CD4-positive, alpha-beta T cell treated with Interleukin-2 at 100 ng/mL for 4 hours (primary cell): Measurements from ENCODE around the gene DCAKD.

Source experiments
- DNase-seq: peaks from one replicate; pipeline ENCODE4 v3.0.0-alpha.2; 2020; ENCODE audit warnings: low spot score

The DCAKD gene

GRCh38 chr17:45030733-45031132 is 20.7 kb downstream of the DCAKD start:
- no peak for DNase-seq

- DNase-seq, result no peak
Measured at GRCh38 chr17:45029758-45030423, 21.5 kb downstream of the DCAKD start.

DNA sequence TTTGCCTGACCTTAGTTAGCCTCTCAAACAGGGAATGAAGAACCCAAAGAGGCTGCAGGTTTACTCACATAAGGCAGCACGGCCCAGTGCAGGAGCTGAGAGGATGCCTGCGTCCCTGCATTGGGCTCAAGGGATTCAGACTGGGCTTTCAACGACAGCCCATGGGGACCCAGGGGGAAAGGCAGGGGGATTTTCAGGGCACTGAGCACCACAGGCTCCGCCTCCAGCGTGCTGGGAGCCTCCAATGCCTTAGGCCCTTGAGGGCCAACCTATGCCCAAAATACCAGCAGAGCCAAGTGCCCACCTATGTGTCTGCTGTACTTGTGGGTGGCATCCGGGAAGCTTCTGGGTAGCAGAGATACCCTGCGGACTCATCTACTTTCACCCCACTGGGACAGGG is 22.3 kb downstream of the DCAKD start:
- no peak for DNase-seq

- no peak for DNase-seq
Measured at GRCh38 chr17:45022655-45023339, 28.6 kb downstream of the DCAKD start.

- DNase-seq, result no peak
Measured at GRCh38 chr17:45022288-45022648, 29.2 kb downstream of the DCAKD start.

- peak; percentile 55 for DNase-seq
Measured at GRCh38 chr17:45021607-45022287, 29.7 kb downstream of the DCAKD start.

- DNase-seq, result no peak
Measured at GRCh38 chr17:45020354-45021138, 30.9 kb downstream of the DCAKD start.

DNA sequence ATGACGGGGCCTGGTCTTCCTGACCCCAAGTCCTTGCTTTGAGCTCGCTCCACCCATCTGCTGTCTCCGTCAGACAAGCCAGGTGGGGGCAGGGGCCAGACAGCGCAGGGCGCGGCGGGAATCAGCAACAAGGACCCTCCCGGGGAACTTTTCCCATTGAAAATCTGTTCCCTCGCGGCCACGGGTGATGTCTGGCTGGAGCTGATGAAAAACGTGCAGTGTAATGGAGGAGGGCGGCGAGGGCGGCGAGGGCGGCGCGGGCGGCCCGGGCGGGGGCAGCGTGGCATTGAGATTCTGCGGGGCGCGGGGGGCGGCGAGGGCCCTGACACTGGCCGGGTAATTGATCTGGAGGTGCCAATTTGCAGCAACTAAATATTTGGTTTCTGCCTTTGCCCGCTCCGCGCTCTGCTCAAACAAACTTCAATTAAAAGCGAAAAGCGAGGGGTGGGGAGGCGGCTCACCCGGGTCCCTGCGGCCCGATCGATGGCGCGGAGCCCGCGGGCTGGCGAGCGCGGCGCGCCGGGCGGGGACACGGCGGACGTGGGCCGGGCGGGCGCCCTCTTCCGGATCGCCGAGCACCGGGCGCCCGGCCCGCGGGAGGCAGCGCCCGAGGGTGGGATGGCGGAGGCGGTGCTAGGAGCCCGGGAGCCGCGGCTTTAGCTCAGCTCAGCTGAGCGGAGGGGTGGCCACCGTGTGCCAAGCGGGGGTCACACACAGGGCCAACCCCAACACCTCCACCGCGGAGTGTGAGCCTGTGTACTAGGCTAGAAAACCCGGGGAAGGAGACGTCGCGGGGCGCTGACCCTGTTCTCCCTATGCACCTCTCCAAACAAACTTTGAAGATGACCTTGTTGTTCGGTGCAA is 32.4 kb downstream of the DCAKD start:
- DNase-seq, result peak; percentile 31

GRCh38 chr17:45018514-45018847 is 33.0 kb downstream of the DCAKD start:
- no peak for DNase-seq

DNA sequence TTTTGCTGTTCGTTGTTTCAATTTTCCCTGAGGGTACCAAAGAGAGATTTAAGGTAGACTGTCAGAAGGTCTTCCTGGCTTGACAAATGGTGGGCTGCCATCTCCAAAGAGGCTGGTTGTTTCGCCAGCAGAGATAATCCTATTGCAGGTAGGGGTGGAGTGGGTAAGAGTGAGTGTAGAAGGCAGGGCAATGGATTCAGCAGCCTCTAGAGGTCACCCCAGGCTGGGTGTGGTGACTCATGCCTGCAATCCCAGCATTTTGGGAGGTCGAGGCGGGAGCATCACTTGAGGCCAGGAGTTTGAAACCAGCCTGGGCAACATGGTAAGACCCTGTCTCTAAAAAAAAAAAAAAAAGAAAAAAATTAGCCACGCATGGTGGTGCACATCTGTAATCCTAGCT is 34.6 kb downstream of the DCAKD start:
- DNase-seq, result no peak

- no peak for DNase-seq
Measured at GRCh38 chr17:45016237-45016636, 35.2 kb downstream of the DCAKD start.

- no peak for DNase-seq
Measured at GRCh38 chr17:45013021-45013997, 38.1 kb downstream of the DCAKD start.

DNA sequence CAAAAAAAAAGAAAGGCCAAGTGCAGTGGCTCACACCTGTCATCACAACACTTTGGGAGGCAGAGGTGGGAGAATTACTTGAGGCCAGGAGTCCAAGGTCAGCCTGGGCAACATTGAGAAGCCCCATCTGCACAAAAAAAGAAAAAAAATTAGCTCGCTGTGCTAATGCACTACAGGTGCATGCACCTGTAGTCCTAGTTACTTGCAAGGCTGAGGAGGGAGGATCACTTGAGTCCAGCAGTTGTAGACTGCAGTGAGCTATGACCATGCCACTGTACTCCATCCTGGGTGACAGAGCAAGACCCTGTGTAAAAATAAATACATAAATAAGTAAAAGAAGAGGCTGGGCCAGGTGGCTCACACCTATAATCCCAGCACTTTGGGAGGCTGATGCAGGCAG is 39.7 kb downstream of the DCAKD start:
- DNase-seq, result no peak

GRCh38 chr17:45009676-45010467 is 41.6 kb downstream of the DCAKD start:
- DNase-seq, result no peak

GRCh38 chr17:45008216-45008615 is 43.2 kb downstream of the DCAKD start:
- DNase-seq, result no peak

GRCh38 chr17:45006927-45007461 is 44.4 kb downstream of the DCAKD start:
- no peak for DNase-seq

- DNase-seq, result no peak
Measured at GRCh38 chr17:45005700-45006099, 45.7 kb downstream of the DCAKD start.

- DNase-seq, result no peak
Measured at GRCh38 chr17:45004388-45004787, 47.0 kb downstream of the DCAKD start.

DNA sequence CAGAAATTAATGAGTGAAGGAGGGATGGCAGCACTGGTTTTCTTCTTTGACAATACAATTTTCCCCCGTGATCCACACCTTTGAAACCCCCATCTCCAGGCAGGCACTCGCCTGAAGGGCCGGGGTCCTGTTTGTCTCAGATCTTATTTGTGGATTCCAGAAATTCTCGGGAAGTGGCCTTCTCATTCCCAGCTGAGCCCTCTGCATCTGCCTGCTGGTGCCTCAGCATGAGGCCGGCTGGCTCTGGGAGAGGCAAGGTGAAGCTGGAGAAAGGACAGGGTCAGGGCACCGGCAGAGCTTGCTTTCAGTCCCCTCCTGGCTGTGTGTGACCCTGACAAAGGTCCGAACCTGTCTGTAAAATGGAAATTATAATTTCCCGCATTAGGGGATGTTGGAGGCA is 47.6 kb downstream of the DCAKD start:
- DNase-seq, result no peak
